ENCODE data around the gene SARDH.

Gene SARDH

GRCh38 chr9:133691626-133692363 lies 46.4 kb downstream of the SARDH start:
- no peak overlapping the region for H3K9ac ChIP-seq (ENCODE audit: low read depth, low read length)
- no peak for TF ChIP-seq CTCF (IDR thresholded peaks at IDR 0.05; ENCODE audit: borderline replicate concordance, extremely low read depth, low read length, poor library complexity, severe bottlenecking)
- no peak for TF ChIP-seq EZH2 (IDR thresholded peaks at IDR 0.05; ENCODE audit: borderline replicate concordance, low read depth, low read length, severe bottlenecking)
- no peaks in the 10 kb centered on the region for H3K4me1 ChIP-seq (ENCODE audit: insufficient read depth, low read length)
- no peaks in the 10 kb centered on the region for H3K36me3 ChIP-seq (ENCODE audit: insufficient read depth, low read length)
- H3K27me3 ChIP-seq (ENCODE audit: insufficient read depth, low read length, poor library complexity): no peaks in the 10 kb centered on the region
- no peaks in the 10 kb centered on the region for H4K20me1 ChIP-seq (ENCODE audit: insufficient read depth, low read length)
- no peak overlapping the region for H2AFZ ChIP-seq (ENCODE audit: low read depth, low read length)
- no peaks in the 10 kb centered on the region for H3K79me2 ChIP-seq (ENCODE audit: insufficient read depth, low read length)
- no peak overlapping the region for H3K27ac ChIP-seq (ENCODE audit: low read length)
- DNase-seq (no peak), ATAC-seq (ENCODE audit: insufficient read depth, low read depth) (no peak)
- H3K9me3 ChIP-seq (ENCODE audit: insufficient read depth, low read length, severe bottlenecking): no peaks in the 10 kb centered on the region
- H3K4me3 ChIP-seq (ENCODE audit: low read depth in 1 of 2, low read length in 2 of 2): no peak overlapping the region
- H3K4me2 ChIP-seq (ENCODE audit: insufficient read depth, low read length): no peak overlapping the region

GRCh38 chr9:133691191-133691590 lies 47.0 kb downstream of the SARDH start:
- Histone ChIP-seq H3K36me3 (ENCODE audit: insufficient read depth, low read length) (no peaks in the 10 kb centered on the region), H3K27ac (ENCODE audit: low read length) (no peak overlapping the region), H3K79me2 (ENCODE audit: insufficient read depth, low read length) (no peaks in the 10 kb centered on the region), H2AFZ (ENCODE audit: low read depth, low read length) (no peak overlapping the region), H3K27me3 (ENCODE audit: insufficient read depth, low read length, poor library complexity) (no peaks in the 10 kb centered on the region), H3K4me3 (ENCODE audit: low read depth in 1 of 2, low read length in 2 of 2) (no peak overlapping the region), H3K4me2 (ENCODE audit: insufficient read depth, low read length) (no peak overlapping the region), H3K9me3 (ENCODE audit: insufficient read depth, low read length, severe bottlenecking) (no peaks in the 10 kb centered on the region), H3K4me1 (ENCODE audit: insufficient read depth, low read length) (no peaks in the 10 kb centered on the region), H4K20me1 (ENCODE audit: insufficient read depth, low read length) (no peaks in the 10 kb centered on the region), H3K9ac (ENCODE audit: low read depth, low read length) (no peak overlapping the region)
- DNase-seq (no peak), ATAC-seq (ENCODE audit: insufficient read depth, low read depth) (no peak)
- no peak for TF ChIP-seq CTCF (IDR thresholded peaks at IDR 0.05; ENCODE audit: borderline replicate concordance, extremely low read depth, low read length, poor library complexity, severe bottlenecking)
- no peak for TF ChIP-seq EZH2 (IDR thresholded peaks at IDR 0.05; ENCODE audit: borderline replicate concordance, low read depth, low read length, severe bottlenecking)

- Histone ChIP-seq H3K9me3 (ENCODE audit: insufficient read depth, low read length, severe bottlenecking) (no peaks in the 10 kb centered on the region), H3K79me2 (ENCODE audit: insufficient read depth, low read length) (no peaks in the 10 kb centered on the region), H3K27ac (ENCODE audit: low read length) (no peak overlapping the region), H3K4me3 (ENCODE audit: low read depth in 1 of 2, low read length in 2 of 2) (no peak overlapping the region), H3K4me2 (ENCODE audit: insufficient read depth, low read length) (no peak overlapping the region), H3K4me1 (ENCODE audit: insufficient read depth, low read length) (no peaks in the 10 kb centered on the region), H4K20me1 (ENCODE audit: insufficient read depth, low read length) (no peaks in the 10 kb centered on the region), H3K27me3 (ENCODE audit: insufficient read depth, low read length, poor library complexity) (no peaks in the 10 kb centered on the region), H3K36me3 (ENCODE audit: insufficient read depth, low read length) (no peaks in the 10 kb centered on the region), H3K9ac (ENCODE audit: low read depth, low read length) (no peak overlapping the region), H2AFZ (ENCODE audit: low read depth, low read length) (no peak overlapping the region)
- ATAC-seq (ENCODE audit: insufficient read depth, low read depth) (no peak), DNase-seq (no peak)
- TF ChIP-seq EZH2 (IDR thresholded peaks at IDR 0.05; ENCODE audit: borderline replicate concordance, low read depth, low read length, severe bottlenecking) (no peak), CTCF (IDR thresholded peaks at IDR 0.05; ENCODE audit: borderline replicate concordance, extremely low read depth, low read length, poor library complexity, severe bottlenecking) (no peak)
Measured at GRCh38 chr9:133690081-133690561, 48.0 kb downstream of the SARDH start.
